ENCODE measurements around the gene RBCK1.
"Not testable (repeated sequence)": the region's sequence is repeated elsewhere in the genome, so short reads cannot be mapped to it uniquely, and the experiment has no call there.

RBCK1 gene

DNA sequence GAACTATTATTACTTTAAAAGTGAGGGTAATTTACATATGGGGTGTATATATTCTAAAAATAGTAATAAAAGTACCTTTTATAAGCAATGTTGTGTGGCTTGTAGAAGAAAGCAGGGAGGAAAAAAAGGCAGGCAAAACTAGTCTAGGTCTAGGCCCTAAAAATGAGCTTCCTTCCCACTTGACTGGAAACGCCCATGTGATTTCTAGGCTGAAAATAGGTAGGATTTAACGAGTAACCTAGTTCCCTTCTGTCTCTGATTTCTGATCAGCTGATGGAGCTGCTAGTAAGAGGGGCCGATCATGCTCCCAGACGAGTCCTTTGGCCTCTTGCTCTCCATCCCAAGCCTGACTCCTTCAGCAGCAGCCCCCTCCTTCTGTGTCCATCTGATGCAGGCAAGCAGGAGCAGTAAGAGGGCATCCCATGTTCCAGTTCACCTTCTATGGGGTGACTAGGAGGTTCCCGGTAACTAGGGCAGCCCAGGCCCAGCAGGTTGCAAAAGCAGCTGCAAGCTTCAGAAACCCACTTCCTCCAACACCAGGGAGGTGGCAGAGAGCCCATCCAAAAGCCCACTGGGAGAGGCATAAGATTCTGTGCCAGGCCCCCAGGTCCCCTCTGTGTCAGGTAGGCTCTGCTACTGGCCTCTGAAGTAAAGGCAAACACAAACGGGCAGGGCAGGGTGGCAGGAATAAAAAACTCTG is 29.8 kb downstream of the RBCK1 start:
- Histone ChIP-seq H3K9me3 (ENCODE audit: control insufficient read depth in 2 of 2, low read length in 2 of 2) (no peaks in the 10 kb centered on the region), H3K27me3 (ENCODE audit: control insufficient read depth in 2 of 2, insufficient read depth in 2 of 2, low read length in 2 of 2) (no peaks in the 10 kb centered on the region), H3K4me3 (ENCODE audit: low read length in 2 of 2) (no peak overlapping the region), H3K27ac (ENCODE audit: low read depth in 2 of 2, low read length in 2 of 2) (no peak overlapping the region), H3K4me1 (ENCODE audit: control insufficient read depth in 2 of 2, insufficient read depth in 2 of 2, low read length in 2 of 2) (peaks cover 0 to 14% of the 10 kb centered on the region in 2 donors), H3K36me3 (ENCODE audit: control insufficient read depth in 2 of 2, insufficient read depth in 2 of 2, low read length in 2 of 2) (peaks cover 56 to 59% of the 10 kb centered on the region in 2 donors), H3K9ac (ENCODE audit: low read depth in 1 of 2, low read length in 2 of 2) (no peak overlapping the region)

DNA sequence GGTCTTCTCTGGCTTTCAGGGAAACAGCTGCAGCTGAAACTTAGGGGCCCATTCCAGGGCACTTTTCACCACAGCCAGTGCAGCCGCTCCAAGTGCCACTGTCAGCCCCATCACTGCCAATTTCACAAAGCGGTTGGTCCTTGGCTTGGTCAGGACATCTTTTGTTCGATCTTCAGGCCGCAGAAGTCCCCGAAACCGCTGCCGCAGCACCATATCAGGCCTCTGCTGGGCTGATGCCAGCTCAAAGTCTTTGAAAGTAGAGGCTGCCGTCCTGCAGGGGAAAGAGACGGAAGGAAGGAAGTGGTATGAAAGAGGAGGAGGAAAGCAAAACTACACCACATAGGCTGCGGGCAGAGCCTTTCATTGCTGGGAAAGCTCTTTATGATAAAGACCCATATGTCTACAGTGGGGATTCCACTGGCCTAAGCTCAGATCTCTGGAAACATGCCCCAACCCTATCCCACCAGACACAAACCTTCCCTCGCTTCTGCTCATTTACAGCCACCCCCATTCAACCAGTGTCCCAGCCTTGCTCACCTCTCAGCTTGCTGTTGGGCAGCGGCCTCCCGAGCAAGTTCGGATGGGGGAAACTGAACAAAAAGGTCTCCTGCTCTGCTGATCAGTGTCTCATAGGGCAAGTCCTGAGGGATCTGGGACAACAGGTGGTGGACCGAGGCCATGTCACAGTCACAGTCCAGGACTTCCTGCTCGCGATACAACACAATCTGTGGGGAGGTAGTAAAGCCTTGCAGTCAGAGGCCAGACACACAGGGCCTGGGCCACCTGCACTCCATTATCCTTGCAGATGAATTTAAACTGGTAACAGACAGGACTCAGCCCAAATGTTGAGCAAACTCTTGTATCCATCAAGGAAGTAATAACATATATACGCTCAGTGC is 30.7 kb downstream of the RBCK1 start:
- Histone ChIP-seq H3K27me3 (ENCODE audit: control insufficient read depth in 2 of 2, insufficient read depth in 2 of 2, low read length in 2 of 2) (no peaks in the 10 kb centered on the region), H3K9me3 (ENCODE audit: control insufficient read depth in 2 of 2, low read length in 2 of 2) (no peaks in the 10 kb centered on the region), H3K4me1 (ENCODE audit: control insufficient read depth in 2 of 2, insufficient read depth in 2 of 2, low read length in 2 of 2) (peaks cover 7 to 15% of the 10 kb centered on the region in 2 donors), H3K9ac (ENCODE audit: low read depth in 1 of 2, low read length in 2 of 2) (no peak overlapping the region), H3K27ac (ENCODE audit: low read depth in 2 of 2, low read length in 2 of 2) (no peak overlapping the region), H3K36me3 (ENCODE audit: control insufficient read depth in 2 of 2, insufficient read depth in 2 of 2, low read length in 2 of 2) (peaks cover 54 to 65% of the 10 kb centered on the region in 2 donors), H3K4me3 (ENCODE audit: low read length in 2 of 2) (no peak overlapping the region)

DNA sequence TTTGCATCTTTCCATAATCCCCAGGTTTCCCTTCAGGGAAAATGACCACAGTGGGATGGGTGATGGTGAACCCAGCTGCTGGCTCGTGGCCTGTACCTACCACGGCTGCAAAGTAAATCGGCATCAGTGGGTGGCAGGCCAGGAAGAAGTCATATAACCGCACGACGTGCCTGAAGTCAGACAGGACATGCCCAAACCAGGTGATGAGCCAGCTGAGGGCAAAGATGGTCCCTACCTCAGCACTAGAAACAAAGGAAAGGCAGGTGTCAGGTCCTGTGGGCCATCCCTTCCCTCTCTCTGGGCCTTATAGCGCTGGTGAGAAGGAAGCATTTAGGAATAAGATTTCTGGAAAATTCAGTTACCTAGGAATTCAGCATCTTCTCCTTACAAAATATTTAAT is 32.0 kb downstream of the RBCK1 start:
- H3K4me1 ChIP-seq (ENCODE audit: control insufficient read depth in 2 of 2, insufficient read depth in 2 of 2, low read length in 2 of 2): peaks cover 7 to 15% of the 10 kb centered on the region in 2 donors
- H3K27me3 ChIP-seq (ENCODE audit: control insufficient read depth in 2 of 2, insufficient read depth in 2 of 2, low read length in 2 of 2): no peaks in the 10 kb centered on the region
- H3K4me3 ChIP-seq (ENCODE audit: low read length in 2 of 2): no peak overlapping the region
- H3K9ac ChIP-seq (ENCODE audit: low read depth in 1 of 2, low read length in 2 of 2): no peak overlapping the region
- H3K27ac ChIP-seq (ENCODE audit: low read depth in 2 of 2, low read length in 2 of 2): no peak overlapping the region
- H3K9me3 ChIP-seq (ENCODE audit: control insufficient read depth in 2 of 2, low read length in 2 of 2): no peaks in the 10 kb centered on the region
- peaks cover 61 to 73% of the 10 kb centered on the region in 2 donors for H3K36me3 ChIP-seq (ENCODE audit: control insufficient read depth in 2 of 2, insufficient read depth in 2 of 2, low read length in 2 of 2)

DNA sequence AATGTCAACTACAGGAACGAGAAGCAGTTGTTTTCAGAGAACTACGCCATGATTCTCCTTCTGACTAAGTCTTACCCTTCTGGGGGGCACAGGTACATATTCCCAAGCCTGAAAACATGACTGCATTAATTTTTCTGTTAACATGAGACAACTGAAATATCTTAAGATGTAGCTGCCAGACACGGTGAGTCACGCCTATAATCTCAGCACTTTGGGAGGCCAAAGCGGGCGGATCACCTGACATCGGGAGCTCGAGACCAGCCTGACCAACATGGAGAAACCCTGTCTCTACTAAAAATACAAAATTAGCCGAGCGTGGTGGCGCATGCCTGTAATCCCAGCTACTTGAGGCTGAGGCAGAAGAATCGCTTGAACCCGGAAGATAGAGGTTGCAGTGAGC is 32.5 kb downstream of the RBCK1 start:
- Histone ChIP-seq H3K9ac (ENCODE audit: low read depth in 1 of 2, low read length in 2 of 2) (no peak overlapping the region), H3K36me3 (ENCODE audit: control insufficient read depth in 2 of 2, insufficient read depth in 2 of 2, low read length in 2 of 2) (peaks cover 60 to 71% of the 10 kb centered on the region in 2 donors), H3K4me1 (ENCODE audit: control insufficient read depth in 2 of 2, insufficient read depth in 2 of 2, low read length in 2 of 2) (peaks cover 7 to 15% of the 10 kb centered on the region in 2 donors), H3K27ac (ENCODE audit: low read depth in 2 of 2, low read length in 2 of 2) (no peak overlapping the region), H3K27me3 (ENCODE audit: control insufficient read depth in 2 of 2, insufficient read depth in 2 of 2, low read length in 2 of 2) (no peaks in the 10 kb centered on the region), H3K4me3 (ENCODE audit: low read length in 2 of 2) (no peak overlapping the region), H3K9me3 (ENCODE audit: control insufficient read depth in 2 of 2, low read length in 2 of 2) (no peaks in the 10 kb centered on the region)

DNA sequence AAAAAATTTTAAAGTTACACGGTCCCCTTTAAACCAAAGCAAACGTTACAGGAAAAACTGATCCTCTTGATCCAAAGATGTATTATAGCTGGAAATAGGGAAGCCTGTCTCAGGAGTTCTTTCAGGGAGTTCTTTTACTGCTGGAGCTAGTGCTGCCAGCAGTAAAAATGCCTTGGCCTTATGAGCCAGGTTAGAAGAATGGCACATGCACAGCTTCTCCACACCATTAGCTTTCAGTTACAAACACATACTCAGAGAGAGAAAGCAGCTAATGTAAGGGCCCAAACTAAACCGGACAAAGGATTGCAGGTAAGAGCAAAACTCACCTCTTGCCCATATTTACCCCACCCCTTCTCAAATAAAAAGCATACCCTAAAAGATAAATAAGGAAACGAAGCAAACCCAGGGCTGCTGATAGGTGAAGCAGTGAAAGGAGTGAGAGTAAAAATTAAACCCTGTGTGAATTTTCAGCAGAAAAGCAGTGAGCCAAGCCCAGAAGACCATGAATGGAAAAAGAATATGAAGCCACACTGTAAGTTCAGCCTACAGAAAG is 35.2 kb downstream of the RBCK1 start:
- Histone ChIP-seq H3K27ac (ENCODE audit: low read depth in 2 of 2, low read length in 2 of 2) (peak overlapping the region; percentile 24 to 45), H3K36me3 (ENCODE audit: control insufficient read depth in 2 of 2, insufficient read depth in 2 of 2, low read length in 2 of 2) (peaks cover 48 to 66% of the 10 kb centered on the region in 2 donors), H3K4me1 (ENCODE audit: control insufficient read depth in 2 of 2, insufficient read depth in 2 of 2, low read length in 2 of 2) (peaks cover 7 to 14% of the 10 kb centered on the region in 2 donors), H3K9ac (ENCODE audit: low read depth in 1 of 2, low read length in 2 of 2) (no peak overlapping the region), H3K9me3 (ENCODE audit: control insufficient read depth in 2 of 2, low read length in 2 of 2) (no peaks in the 10 kb centered on the region), H3K4me3 (ENCODE audit: low read length in 2 of 2) (no peak overlapping the region), H3K27me3 (ENCODE audit: control insufficient read depth in 2 of 2, insufficient read depth in 2 of 2, low read length in 2 of 2) (no peaks in the 10 kb centered on the region)

DNA sequence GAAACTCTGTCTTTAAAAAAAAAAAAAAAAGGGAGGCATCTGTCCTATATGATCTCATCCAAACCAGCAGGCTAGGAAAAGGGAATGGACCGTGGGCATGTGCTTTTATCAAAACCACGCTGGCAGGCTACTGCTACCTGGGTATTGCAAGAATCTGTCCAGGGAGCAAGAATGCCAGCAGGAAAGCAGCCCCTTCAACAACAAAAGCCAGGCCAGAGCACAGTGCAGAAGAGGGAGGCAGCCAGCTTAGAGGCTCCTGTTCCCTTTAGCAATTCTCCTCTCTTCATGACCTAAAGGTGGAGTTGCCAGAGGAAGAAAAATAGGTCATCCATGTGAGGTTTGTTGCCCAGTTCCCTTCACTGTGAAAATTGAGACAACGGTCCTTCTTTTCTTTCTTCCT is 36.0 kb downstream of the RBCK1 start:
- Histone ChIP-seq H3K27ac (ENCODE audit: low read depth in 2 of 2, low read length in 2 of 2) (no peak overlapping the region), H3K36me3 (ENCODE audit: control insufficient read depth in 2 of 2, insufficient read depth in 2 of 2, low read length in 2 of 2) (peaks cover 44 to 59% of the 10 kb centered on the region in 2 donors)

DNA sequence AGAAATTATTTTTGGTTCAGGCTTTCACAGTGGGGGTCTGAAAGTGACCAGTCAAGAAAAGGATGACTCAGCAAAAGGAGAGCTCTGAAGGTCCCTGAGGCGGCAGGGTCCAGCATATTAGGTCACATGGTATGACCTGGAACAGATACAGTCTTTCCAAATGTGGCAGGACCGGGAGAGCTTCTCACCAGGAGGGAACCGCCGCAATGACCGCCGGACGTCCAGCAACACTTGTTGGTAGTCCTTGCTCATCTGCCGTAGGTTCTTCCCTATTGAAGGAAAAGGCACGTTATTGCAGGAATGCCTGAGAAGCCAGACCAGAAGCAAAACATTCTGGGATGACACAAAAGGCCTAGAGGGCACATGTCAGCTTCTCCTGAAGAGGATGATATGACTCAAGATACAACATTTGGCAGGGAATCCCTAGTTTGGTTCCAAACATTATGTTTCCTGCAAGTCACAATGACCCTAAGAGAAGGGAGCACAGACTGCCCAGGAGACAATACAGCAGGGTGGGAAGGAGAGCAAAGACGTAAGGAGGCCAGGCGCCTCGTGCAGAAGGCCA is 36.8 kb downstream of the RBCK1 start:
- H3K27me3 ChIP-seq (ENCODE audit: control insufficient read depth in 2 of 2, insufficient read depth in 2 of 2, low read length in 2 of 2): no peaks in the 10 kb centered on the region
- H3K4me3 ChIP-seq (ENCODE audit: low read length in 2 of 2): no peak overlapping the region
- peaks cover 35 to 51% of the 10 kb centered on the region in 2 donors for H3K36me3 ChIP-seq (ENCODE audit: control insufficient read depth in 2 of 2, insufficient read depth in 2 of 2, low read length in 2 of 2)
- no peak overlapping the region for H3K9ac ChIP-seq (ENCODE audit: low read depth in 1 of 2, low read length in 2 of 2)
- peaks cover 5 to 7% of the 10 kb centered on the region in 2 donors for H3K4me1 ChIP-seq (ENCODE audit: control insufficient read depth in 2 of 2, insufficient read depth in 2 of 2, low read length in 2 of 2)
- no peak overlapping the region for H3K27ac ChIP-seq (ENCODE audit: low read depth in 2 of 2, low read length in 2 of 2)
- H3K9me3 ChIP-seq (ENCODE audit: control insufficient read depth in 2 of 2, low read length in 2 of 2): no peaks in the 10 kb centered on the region

More for the DNA sequence above, 36.0 kb downstream of the RBCK1 start:
- Histone ChIP-seq H3K4me3 (ENCODE audit: low read length in 2 of 2) (no peak overlapping the region), H3K9me3 (ENCODE audit: control insufficient read depth in 2 of 2, low read length in 2 of 2) (no peaks in the 10 kb centered on the region), H3K27me3 (ENCODE audit: control insufficient read depth in 2 of 2, insufficient read depth in 2 of 2, low read length in 2 of 2) (no peaks in the 10 kb centered on the region), H3K9ac (ENCODE audit: low read depth in 1 of 2, low read length in 2 of 2) (no peak overlapping the region), H3K4me1 (ENCODE audit: control insufficient read depth in 2 of 2, insufficient read depth in 2 of 2, low read length in 2 of 2) (peaks cover 7 to 9% of the 10 kb centered on the region in 2 donors)

DNA sequence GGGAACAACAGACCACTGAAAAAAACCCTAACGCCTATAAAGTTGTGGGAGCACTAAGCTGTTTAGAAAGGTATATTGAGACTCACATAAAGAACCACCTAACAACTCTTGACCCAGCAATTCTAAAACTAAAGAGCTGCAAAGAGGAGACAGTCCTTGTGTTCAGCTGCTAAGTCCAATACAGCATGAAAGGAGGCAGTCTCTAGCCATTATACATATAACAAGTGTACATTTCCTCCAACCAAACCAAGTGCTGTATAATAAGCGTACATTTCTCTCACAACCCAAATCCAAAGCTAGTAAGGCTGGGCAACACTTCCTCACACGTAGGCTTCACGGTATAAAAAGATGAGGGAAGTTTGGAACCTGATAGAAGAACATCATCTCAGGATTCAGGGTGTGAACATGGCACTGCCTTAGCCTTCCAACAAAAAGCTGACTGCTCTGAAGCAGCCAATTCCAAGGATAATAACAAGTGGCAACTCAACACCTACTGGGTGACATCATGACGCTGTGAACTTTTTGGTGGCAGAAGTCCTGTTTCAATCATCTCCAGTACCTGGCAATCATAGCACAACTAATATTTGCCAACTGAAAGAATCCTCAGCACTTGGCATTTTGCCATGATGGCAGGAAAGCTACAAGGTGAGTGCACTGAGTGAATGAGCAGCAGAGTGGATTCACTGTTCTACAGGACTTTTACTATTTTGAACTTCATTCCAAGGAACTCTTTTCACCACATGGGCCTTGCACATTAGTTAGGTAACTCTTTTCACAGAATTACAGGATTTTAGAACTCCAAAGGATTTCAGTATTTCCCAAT is 37.6 kb downstream of the RBCK1 start:
- Histone ChIP-seq H3K27me3 (ENCODE audit: control insufficient read depth in 2 of 2, insufficient read depth in 2 of 2, low read length in 2 of 2) (no peaks in the 10 kb centered on the region), H3K4me1 (ENCODE audit: control insufficient read depth in 2 of 2, insufficient read depth in 2 of 2, low read length in 2 of 2) (peaks cover 5 to 7% of the 10 kb centered on the region in 2 donors), H3K36me3 (ENCODE audit: control insufficient read depth in 2 of 2, insufficient read depth in 2 of 2, low read length in 2 of 2) (peaks cover 28 to 44% of the 10 kb centered on the region in 2 donors), H3K9ac (ENCODE audit: low read depth in 1 of 2, low read length in 2 of 2) (no peak overlapping the region), H3K27ac (ENCODE audit: low read depth in 2 of 2, low read length in 2 of 2) (no peak overlapping the region), H3K9me3 (ENCODE audit: control insufficient read depth in 2 of 2, low read length in 2 of 2) (no peaks in the 10 kb centered on the region), H3K4me3 (ENCODE audit: low read length in 2 of 2) (no peak overlapping the region)

DNA sequence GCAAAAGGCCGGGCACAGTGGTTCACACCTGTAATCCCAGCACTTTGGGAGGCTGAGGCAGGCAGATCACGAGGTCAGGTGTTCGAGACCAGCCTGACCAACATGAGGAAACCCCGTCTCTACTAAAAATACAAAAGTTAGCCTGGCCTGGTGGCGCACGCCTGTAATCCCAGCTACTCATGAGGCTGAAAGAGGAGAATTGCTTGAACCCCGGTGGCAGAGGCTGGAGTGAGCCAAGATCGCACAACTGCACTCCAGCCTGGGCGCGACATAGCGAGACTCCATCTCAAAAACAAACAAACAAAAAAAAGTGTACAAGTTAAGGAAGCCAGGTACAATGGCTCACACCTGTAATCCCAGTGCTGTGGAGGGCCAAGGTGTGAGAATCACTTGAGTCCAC is 43.9 kb downstream of the RBCK1 start:
- H3K36me3 ChIP-seq (ENCODE audit: control insufficient read depth in 2 of 2, insufficient read depth in 2 of 2, low read length in 2 of 2); H3K9me3 ChIP-seq (ENCODE audit: control insufficient read depth in 2 of 2, low read length in 2 of 2); H3K27ac ChIP-seq (ENCODE audit: low read depth in 2 of 2, low read length in 2 of 2); H3K4me1 ChIP-seq (ENCODE audit: control insufficient read depth in 2 of 2, insufficient read depth in 2 of 2, low read length in 2 of 2); H3K9ac ChIP-seq (ENCODE audit: low read depth in 1 of 2, low read length in 2 of 2); H3K4me3 ChIP-seq (ENCODE audit: low read length in 2 of 2); H3K27me3 ChIP-seq (ENCODE audit: control insufficient read depth in 2 of 2, insufficient read depth in 2 of 2, low read length in 2 of 2): not testable (repeated sequence)
